HUDEP-2 (cell line): Measurements from ENCODE around the gene ZDHHC22.
A peak's percentile ranks its signal among the peaks of the same experiment; 100 is the strongest.
"Not testable (repeated sequence)": the region's sequence is repeated elsewhere in the genome, so short reads cannot be mapped to it uniquely, and the experiment has no call there.

Source experiments
- DNase-seq, 76 experiments: peaks; one replicate each; lab custom pipeline; 2025; ENCODE audit not compliant: unreplicated experiment in 76 of 76; lab: John Stamatoyannopoulos, UW

ZDHHC22 gene, protein sequence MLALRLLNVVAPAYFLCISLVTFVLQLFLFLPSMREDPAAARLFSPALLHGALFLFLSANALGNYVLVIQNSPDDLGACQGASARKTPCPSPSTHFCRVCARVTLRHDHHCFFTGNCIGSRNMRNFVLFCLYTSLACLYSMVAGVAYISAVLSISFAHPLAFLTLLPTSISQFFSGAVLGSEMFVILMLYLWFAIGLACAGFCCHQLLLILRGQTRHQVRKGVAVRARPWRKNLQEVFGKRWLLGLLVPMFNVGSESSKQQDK

DNA sequence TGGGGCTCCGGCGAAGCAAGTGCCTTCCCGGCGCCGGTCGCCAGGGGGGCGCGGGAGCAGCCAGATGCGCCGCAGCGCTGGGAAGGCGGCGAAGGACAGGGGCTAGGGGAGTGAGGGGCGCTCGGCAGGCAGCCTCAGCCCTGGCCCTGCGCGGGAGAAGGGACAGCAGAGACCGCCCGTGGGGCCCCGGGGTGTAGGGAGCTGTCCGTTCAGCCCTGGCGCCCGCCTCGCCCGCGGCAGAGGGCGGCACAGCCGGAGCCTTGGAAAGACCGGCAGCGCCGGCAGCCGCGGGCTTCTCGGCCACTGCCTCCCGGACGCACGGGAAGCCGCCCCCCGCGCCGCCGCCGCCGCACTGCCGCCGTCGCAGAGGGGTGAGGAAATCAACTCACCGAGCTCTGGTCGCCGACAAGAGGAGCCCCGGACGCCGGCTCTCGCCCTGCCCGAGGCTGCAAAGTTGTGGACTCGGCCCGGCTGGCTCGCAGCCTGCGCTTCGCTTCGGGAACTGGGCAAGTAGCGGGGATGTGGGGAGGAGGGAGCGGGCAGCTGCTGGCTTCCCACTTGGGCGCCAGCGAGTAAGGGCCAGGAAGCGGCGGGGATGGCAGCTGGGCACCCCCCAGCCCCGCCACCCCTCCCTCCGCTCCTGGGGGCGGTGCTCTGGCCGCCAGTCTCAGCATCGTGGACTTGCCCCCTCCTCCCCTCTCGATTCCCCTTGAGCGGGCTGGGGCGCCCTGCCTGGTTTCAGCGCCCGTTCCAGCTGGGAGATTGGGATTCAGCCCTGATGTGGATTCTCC, at the start of gene ZDHHC22:
Gene ZDHHC22 (minus strand): TSS at position 578 of the 791 bp plus-strand sequence. CDS start 2,053 bp downstream, outside the sequence.
- peak in 1 of 76 experiments; percentile 6 for DNase-seq

GRCh38 chr14:77190977-77191376, 49.4 kb upstream of the ZDHHC22 start:
- no peak for DNase-seq

- no peak for DNase-seq
Measured at GRCh38 chr14:77189479-77189878, 47.9 kb upstream of the ZDHHC22 start.

- DNase-seq: no peak
Measured at GRCh38 chr14:77187649-77188012, 46.0 kb upstream of the ZDHHC22 start.

DNA sequence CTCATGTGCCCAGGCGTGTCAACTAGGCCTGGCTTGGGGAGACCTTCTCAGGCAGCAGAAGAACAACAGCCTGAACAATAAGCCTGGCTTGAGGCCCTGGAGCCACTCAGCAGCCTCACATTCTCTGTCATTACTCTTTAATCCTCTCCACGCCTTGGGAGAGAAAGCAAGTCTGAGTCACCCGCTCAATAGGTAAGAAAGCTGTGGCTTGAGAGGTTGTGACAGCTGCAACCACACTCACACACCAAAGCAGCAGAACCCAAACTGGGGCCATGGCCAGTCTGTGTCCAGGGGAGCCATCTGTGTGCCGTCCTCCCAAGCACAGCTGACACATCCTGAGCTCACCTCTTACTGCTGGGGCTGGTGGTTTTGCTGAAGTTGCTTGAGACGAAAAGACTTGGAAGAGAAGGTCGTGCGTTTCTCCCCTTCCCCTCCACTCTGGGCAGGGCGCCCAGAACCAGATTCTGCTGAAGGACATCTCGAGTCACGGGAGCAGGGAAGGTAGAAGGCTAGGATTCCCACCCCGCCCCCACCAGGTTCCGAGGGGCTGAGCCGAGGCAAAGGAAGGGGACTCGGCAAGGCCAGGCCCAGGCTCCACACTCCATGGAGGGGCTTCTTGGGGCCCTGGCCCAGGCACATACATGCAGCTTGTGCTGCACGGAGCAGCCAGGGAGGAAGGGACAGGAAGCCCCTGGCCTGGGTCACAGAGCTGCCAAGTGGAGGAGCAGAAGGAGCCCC, 45.5 kb upstream of the ZDHHC22 start:
- no peak for DNase-seq

GRCh38 chr14:77185093-77185465, 43.5 kb upstream of the ZDHHC22 start:
- no peak for DNase-seq

DNA sequence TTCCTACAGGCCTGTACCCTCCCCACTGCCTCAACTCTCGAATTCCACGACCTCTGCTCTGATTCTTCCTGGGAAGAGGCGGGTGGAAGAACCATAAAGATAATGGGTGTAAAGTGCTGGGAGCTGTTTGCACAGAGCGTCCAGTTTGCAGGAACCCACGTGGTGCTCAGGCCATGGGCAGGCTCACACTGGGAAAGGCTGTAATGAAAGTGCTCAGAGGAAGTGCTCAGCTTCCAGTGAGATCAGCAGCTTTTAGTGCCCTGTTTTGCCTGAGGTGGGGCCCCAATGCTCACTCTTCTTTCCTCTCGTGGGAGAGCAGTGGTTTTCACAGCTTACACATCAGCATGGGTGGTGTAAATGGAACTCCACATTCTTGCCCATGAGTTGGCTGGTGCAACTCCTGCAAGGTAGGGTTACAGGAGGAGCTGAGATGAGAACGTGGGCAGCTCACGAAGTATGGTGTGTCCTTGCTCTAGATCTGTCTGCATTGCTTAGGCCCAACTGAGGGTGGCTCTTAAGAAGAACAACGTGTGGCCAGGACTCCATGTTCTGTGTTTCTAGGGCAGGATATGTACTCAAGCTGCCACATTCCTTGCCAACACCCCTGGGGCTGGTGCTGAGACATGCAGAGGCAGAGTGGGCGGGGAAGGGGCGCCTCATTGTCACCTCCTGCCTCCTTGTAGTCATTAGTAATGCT, 43.0 kb upstream of the ZDHHC22 start:
- DNase-seq: no peak

- no peak for DNase-seq
Measured at GRCh38 chr14:77183896-77184295, 42.3 kb upstream of the ZDHHC22 start.

GRCh38 chr14:77181603-77182437, 40.2 kb upstream of the ZDHHC22 start, which contains the start of gene TMEM63C:
TMEM63C (plus strand) TSS chr14:77181798; CDS start chr14:77218814, 37,016 bp downstream.
- DNase-seq: peak in 69 of 76 experiments; percentile 15 to 84 (median 56)

GRCh38 chr14:77180726-77181602, 39.4 kb upstream of the ZDHHC22 start:
- DNase-seq: peak in 75 of 76 experiments; percentile 23 to 89 (median 70)

DNA sequence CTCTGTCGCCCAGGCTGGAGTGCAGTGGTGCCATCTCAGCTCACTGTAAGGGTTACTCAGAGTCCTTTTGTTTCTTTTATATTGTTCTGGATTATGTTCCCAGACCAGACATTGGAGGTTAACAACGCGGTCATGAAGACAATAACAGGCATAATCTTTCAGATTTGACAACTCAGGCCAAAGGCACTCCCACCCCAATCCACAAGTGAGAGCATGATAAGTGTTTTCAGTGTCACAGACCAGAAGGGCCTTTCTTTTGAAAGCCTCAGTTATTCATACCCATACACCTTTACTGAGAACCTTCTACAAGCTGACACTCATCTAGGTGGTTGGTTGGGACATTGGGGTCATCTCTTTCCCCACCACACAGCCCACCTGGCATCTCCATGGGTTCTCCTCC, 37.1 kb upstream of the ZDHHC22 start:
- DNase-seq: peak in 8 of 76 experiments; percentile 3 to 36 (median 18)

GRCh38 chr14:77177702-77178101, 36.1 kb upstream of the ZDHHC22 start:
- no peak for DNase-seq

- no peak for DNase-seq
Measured at GRCh38 chr14:77175843-77176242, 34.3 kb upstream of the ZDHHC22 start.

DNA sequence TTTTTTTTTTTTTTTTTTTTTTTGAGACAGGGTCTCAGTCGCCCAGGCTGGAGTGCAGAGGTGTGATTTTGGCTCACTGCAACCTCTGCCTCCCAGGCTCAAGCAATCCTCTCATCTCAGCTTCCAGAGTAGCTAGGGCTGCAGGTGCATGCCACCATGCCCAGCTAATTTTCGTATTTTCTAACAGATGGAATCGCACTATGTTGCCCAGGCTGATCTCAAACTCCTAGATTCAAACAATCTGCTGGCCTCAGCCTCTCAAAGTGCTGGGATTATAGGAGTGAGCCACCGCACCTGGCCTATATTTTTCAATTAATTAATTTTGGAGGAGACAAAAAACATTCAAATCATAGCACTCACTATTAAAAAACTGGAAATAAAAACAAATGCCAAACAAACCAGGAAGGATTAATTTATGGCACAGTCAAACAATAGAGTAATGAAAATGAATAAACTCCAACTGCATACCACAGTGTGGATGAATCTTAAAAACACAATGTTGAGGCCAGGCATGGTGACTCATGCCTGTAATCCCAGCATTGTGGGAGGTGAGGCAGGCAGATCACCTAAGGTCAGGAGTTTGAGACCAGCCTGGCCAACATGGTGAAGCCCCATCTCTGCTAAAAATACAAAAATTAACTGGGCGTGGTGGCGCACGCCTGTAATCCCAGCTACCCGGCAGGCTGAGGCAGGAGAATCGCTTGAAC, 32.5 kb upstream of the ZDHHC22 start:
- DNase-seq: not testable (repeated sequence)

GRCh38 chr14:77172916-77173315, 31.3 kb upstream of the ZDHHC22 start:
- DNase-seq: no peak

DNA sequence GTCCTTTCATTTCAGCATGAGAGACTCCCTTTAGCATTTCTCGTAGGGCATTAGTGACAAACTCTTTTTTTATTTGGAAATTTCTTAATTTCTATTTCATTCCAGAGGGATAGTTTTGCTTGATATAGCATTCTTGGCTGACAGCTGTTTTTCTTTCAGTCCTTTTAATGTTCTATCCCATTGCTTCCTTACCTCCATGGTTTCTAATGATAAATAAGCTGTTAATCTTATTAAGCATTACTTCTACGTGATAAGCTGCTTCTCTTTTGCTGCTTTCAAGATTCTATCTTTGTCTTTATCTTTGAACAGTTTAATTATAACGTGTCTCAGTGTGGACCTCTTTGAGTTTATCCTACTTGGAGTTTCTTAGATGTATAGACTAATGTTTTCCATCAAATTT, 28.5 kb upstream of the ZDHHC22 start:
- DNase-seq: no peak

DNA sequence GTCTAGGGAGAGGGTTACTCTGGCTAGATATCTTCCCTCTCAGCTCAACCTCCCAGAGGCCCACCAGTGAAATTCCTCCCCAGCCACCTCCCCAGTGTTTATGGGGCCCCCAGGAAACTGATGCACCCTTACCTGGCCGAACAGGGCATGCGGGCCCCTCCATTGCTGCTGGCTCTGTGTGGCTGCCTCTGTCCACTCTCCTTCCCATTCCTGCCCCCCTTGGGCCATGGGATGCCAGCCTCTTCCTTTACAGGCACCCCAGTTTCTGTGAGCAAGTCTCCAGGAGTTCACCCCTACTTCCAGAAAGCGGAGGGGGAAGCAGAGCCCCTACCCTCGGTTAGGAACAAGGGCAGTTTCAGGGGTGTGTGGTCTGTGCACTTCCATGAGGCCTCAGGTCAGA, 19.4 kb upstream of the ZDHHC22 start:
- DNase-seq: no peak

GRCh38 chr14:77158882-77159255, 17.3 kb upstream of the ZDHHC22 start:
- DNase-seq: no peak
